SK-N-SH treated with all-trans-retinoic acid at 6 μM for 48 hours (cell line): ENCODE data around the gene TMEM163.

Experiments
- ESRRG ChIP-seq: fragments of 250-450 bp; sonication (Bioruptor Pico); IDR thresholded peaks from 2 replicates; pipeline ENCODE4 v1.6.1; 2021; ENCODE audit warnings: mild to moderate bottlenecking
- ISL1 ChIP-seq: fragments of 250-450 bp; sonication (Bioruptor Pico); IDR thresholded peaks from 2 replicates; pipeline ENCODE4 v2.1.2; 2022; ENCODE audit warnings: mild to moderate bottlenecking, moderate library complexity
- OSR1 ChIP-seq: fragments of 250-450 bp; sonication (Bioruptor Pico); IDR thresholded peaks from 2 replicates; pipeline ENCODE4 v1.8.0; 2022; ENCODE audit warnings: moderate library complexity, mild to moderate bottlenecking, inconsistent platforms
- PPARA ChIP-seq: fragments of 250-450 bp; sonication (Bioruptor Pico); IDR thresholded peaks from 2 replicates; pipeline ENCODE4 v1.5.0; 2020; ENCODE audit warnings: mild to moderate bottlenecking, borderline replicate concordance
- RARB ChIP-seq: fragments of 250-450 bp; sonication (Bioruptor Pico); IDR thresholded peaks from 2 replicates; pipeline ENCODE4 v1.8.0; 2021; ENCODE audit warnings: mild to moderate bottlenecking, moderate library complexity
- TCF4 ChIP-seq: fragments of 250-450 bp; sonication (Bioruptor Pico); IDR thresholded peaks from 2 replicates; pipeline ENCODE4 v1.8.0; 2021; ENCODE audit warnings: mild to moderate bottlenecking, moderate library complexity, borderline replicate concordance
- ZFP3 ChIP-seq: fragments of 250-450 bp; sonication (Bioruptor Pico); IDR thresholded peaks from 2 replicates; pipeline ENCODE4 v1.5.0; 2020; ENCODE audit warnings: mild to moderate bottlenecking, moderate library complexity
- ZNF565 ChIP-seq: fragments of 450-650 bp; formaldehyde crosslinking; conservative IDR thresholded peaks from 2 replicates; pipeline ENCODE4 v1.5.0; 2020; ENCODE audit warnings: low read depth, mild to moderate bottlenecking, moderate library complexity
- ZNF70 ChIP-seq: fragments of 450-650 bp; formaldehyde crosslinking; IDR thresholded peaks from 2 replicates; pipeline ENCODE4 v1.5.0; 2020; ENCODE audit warnings: mild to moderate bottlenecking, moderate library complexity
- ZNF8 ChIP-seq: fragments of 450-650 bp; formaldehyde crosslinking; IDR thresholded peaks from 2 replicates; pipeline ENCODE4 v1.5.0; 2020; ENCODE audit warnings: mild to moderate bottlenecking, moderate library complexity
- TF ChIP-seq, protein P1 (sequence below): fragments of 250-450 bp; sonication (Bioruptor Pico); IDR thresholded peaks from 2 replicates; pipeline ENCODE4 v1.5.1; 2020; ENCODE audit warnings: low read depth, mild to moderate bottlenecking, moderate library complexity
- TF ChIP-seq, protein P2 (sequence below): fragments of 250-450 bp; sonication (Bioruptor Pico); IDR thresholded peaks from 2 replicates; pipeline ENCODE4 v1.8.0; 2021; ENCODE audit warnings: low read depth, mild to moderate bottlenecking, moderate library complexity, borderline replicate concordance
- TF ChIP-seq, protein P3 (sequence below): fragments of 250-450 bp; sonication (Bioruptor Pico); IDR thresholded peaks from 2 replicates; pipeline ENCODE4 v1.8.0; 2020; ENCODE audit warnings: mild to moderate bottlenecking, moderate library complexity, borderline replicate concordance

DNA sequence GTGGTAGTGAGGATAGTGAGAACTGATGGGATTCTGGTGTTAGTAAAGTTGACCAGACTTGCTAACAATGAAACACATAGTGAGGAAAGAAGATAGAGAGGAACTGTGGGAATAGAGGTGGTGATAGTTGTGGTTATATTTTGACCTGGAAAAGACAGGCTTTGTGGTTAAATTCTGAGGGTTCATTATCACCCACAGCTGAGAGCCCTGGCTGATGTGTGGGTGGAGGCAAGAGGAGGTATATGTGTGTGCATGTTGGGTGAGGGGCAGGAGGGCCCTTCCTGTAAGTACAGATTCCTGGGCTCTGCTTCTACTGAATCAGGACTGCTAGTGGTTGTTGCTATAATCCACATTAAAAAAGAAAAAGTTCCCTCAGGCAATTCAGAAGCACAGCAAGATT is 26.2 kb upstream of the TMEM163 start:
- TF ChIP-seq ZFP3 (no peak), ZNF565 (CRISPR knock-in tag) (no peak), RARB (CRISPR knock-in tag) (no peak), ESRRG (CRISPR knock-in tag) (no peak), OSR1 (CRISPR knock-in tag) (no peak), ISL1 (no peak), ZNF8 (CRISPR knock-in tag) (no peak), ZNF70 (CRISPR knock-in tag) (no peak), TCF4 (CRISPR knock-in tag) (no peak), PPARA (CRISPR knock-in tag) (no peak)
- TF ChIP-seq, protein P1, sequence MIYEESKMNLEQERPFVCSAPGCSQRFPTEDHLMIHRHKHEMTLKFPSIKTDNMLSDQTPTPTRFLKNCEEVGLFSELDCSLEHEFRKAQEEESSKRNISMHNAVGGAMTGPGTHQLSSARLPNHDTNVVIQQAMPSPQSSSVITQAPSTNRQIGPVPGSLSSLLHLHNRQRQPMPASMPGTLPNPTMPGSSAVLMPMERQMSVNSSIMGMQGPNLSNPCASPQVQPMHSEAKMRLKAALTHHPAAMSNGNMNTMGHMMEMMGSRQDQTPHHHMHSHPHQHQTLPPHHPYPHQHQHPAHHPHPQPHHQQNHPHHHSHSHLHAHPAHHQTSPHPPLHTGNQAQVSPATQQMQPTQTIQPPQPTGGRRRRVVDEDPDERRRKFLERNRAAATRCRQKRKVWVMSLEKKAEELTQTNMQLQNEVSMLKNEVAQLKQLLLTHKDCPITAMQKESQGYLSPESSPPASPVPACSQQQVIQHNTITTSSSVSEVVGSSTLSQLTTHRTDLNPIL: no peak
- TF ChIP-seq, protein P2, sequence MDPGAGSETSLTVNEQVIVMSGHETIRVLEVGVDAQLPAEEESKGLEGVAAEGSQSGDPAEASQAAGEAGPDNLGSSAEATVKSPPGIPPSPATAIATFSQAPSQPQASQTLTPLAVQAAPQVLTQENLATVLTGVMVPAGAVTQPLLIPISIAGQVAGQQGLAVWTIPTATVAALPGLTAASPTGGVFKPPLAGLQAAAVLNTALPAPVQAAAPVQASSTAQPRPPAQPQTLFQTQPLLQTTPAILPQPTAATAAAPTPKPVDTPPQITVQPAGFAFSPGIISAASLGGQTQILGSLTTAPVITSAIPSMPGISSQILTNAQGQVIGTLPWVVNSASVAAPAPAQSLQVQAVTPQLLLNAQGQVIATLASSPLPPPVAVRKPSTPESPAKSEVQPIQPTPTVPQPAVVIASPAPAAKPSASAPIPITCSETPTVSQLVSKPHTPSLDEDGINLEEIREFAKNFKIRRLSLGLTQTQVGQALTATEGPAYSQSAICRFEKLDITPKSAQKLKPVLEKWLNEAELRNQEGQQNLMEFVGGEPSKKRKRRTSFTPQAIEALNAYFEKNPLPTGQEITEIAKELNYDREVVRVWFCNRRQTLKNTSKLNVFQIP (CRISPR knock-in tag): no peak
- TF ChIP-seq, protein P3, sequence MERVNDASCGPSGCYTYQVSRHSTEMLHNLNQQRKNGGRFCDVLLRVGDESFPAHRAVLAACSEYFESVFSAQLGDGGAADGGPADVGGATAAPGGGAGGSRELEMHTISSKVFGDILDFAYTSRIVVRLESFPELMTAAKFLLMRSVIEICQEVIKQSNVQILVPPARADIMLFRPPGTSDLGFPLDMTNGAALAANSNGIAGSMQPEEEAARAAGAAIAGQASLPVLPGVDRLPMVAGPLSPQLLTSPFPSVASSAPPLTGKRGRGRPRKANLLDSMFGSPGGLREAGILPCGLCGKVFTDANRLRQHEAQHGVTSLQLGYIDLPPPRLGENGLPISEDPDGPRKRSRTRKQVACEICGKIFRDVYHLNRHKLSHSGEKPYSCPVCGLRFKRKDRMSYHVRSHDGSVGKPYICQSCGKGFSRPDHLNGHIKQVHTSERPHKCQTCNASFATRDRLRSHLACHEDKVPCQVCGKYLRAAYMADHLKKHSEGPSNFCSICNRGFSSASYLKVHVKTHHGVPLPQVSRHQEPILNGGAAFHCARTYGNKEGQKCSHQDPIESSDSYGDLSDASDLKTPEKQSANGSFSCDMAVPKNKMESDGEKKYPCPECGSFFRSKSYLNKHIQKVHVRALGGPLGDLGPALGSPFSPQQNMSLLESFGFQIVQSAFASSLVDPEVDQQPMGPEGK: no peak
